B cell (primary cell): ENCODE results near the gene NUPR1.

Experiments used
- CTCF ChIP-seq: fragments of 200-600 bp; IDR thresholded peaks from one replicate; pipeline ENCODE4 v1.8.0; 2022; ENCODE audit warnings: antibody characterized with exemption, mild to moderate bottlenecking
- EZH2 ChIP-seq: IDR thresholded peaks from 2 replicates; pipeline ENCODE4 v1.6.1; 2012; ENCODE audit warnings: borderline replicate concordance, low read depth, mild to moderate bottlenecking, moderate library complexity, low read length; ENCODE audit not compliant: insufficient read depth, poor library complexity, severe bottlenecking

DNA sequence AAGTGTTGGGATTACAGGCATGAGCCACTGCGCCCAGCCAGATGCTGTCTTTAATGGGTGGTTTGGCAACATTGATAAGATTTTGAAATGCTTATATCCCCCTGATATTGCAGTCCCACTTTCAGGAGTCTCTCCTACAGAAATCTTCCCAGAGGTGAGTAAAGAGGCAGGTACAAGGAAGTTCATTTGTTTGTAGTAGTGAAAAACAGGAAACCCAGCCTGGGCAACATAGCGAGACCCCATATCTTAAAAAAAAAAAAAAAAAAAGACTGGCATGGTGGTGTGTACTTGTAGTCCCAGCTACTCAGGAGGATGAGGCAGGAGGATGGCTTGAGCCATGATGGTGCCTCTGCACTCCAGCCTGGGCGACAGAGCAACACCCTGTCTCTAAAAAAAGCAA is 6.2 kb upstream of the NUPR1 start:
- TF ChIP-seq EZH2: no peak
- TF ChIP-seq CTCF: no peak
